Activated naive CD8-positive, alpha-beta T cell treated with anti-CD3 and anti-CD28 coated beads, Interleukin-2, amount 10 ng/mL, durations not matched to agents 7 days and 5 days (primary cell): Measurements from ENCODE around the gene EXT2. TPM values are rescaled to one million over a fixed set of nuclear protein-coding genes. Genes with fewer than 3 reads are reported as not detected.
A peak's percentile ranks its signal among the peaks of the same experiment; 100 is the strongest.

Experiments used
- ATAC-seq: fragments of 150-1000 bp; cut with Tn5 transposase; one replicate; pipeline ENCODE4 v1.10.0; 2021; ENCODE audit warnings: low read depth, moderate library complexity
- POLR2A ChIA-PET: fragments of 350-600 bp; sonication (Branson Sonifier 250); formaldehyde crosslinking; loops from one replicate; lab custom pipeline; 2021; ENCODE audit warnings: antibody characterized with exemption; lab: Charles Lee
- DNase-seq: peaks from one replicate; pipeline ENCODE4 v3.0.0; 2021
- H3K27ac Mint-ChIP-seq: one replicate; pipeline ENCODE4 v1.8.0; 2022; ENCODE audit warnings: mild to moderate bottlenecking, mixed read lengths
- H3K27me3 Mint-ChIP-seq: one replicate; pipeline ENCODE4 v1.8.0; 2022; ENCODE audit warnings: mild to moderate bottlenecking, moderate library complexity, mixed read lengths
- H3K36me3 Mint-ChIP-seq: one replicate; pipeline ENCODE4 v1.8.0; 2021; ENCODE audit warnings: mild to moderate bottlenecking, mixed read lengths
- H3K4me1 Mint-ChIP-seq: one replicate; pipeline ENCODE4 v1.8.0; 2021; ENCODE audit warnings: mixed read lengths
- H3K4me3 Mint-ChIP-seq: one replicate; pipeline ENCODE4 v1.8.0; 2022; ENCODE audit warnings: mild to moderate bottlenecking, moderate library complexity, mixed read lengths
- H3K9me3 Mint-ChIP-seq: one replicate; pipeline ENCODE4 v1.8.0; 2021; ENCODE audit warnings: mixed read lengths
- total RNA-seq, 2 experiments: library from RNA; stranded (reverse); gene quantifications; one replicate each; pipeline ENCODE4 v1.2.3, GENCODE V29; 2021

The EXT2 gene
- total RNA-seq, 2 experiments from 2014 or later = 26.3 to 28.8 TPM

GRCh38 chr11:44068180-44068579 lies 27.3 kb upstream of the EXT2 start:
- no peak overlapping the region for H3K27ac Mint-ChIP-seq
- H3K27me3 Mint-ChIP-seq = peaks cover 2% of the 10 kb centered on the region
- DNase-seq = no peak
- no peak overlapping the region for H3K4me3 Mint-ChIP-seq
- POLR2A ChIA-PET = interaction anchor here (1.1 kb wide), 1 partner anchor 27 kb away, joined by 3 read pairs; the partner anchor contains the start of gene EXT2
- no peak for ATAC-seq
- H3K9me3 Mint-ChIP-seq = no peaks in the 10 kb centered on the region
- peaks cover 17% of the 10 kb centered on the region for H3K4me1 Mint-ChIP-seq
- H3K36me3 Mint-ChIP-seq = peaks cover 9% of the 10 kb centered on the region

GRCh38 chr11:44071157-44071556 lies 24.3 kb upstream of the EXT2 start:
- no peak overlapping the region for H3K4me3 Mint-ChIP-seq
- no peaks in the 10 kb centered on the region for H3K27me3 Mint-ChIP-seq
- peaks cover 9% of the 10 kb centered on the region for H3K36me3 Mint-ChIP-seq
- ATAC-seq (no peak), DNase-seq (no peak)
- no peaks in the 10 kb centered on the region for H3K9me3 Mint-ChIP-seq
- H3K27ac Mint-ChIP-seq = no peak overlapping the region
- POLR2A ChIA-PET = no interaction called here
- H3K4me1 Mint-ChIP-seq = peaks cover 11% of the 10 kb centered on the region

GRCh38 chr11:44072757-44073658 lies 22.5 kb upstream of the EXT2 start:
- DNase-seq = no peak
- Mint-ChIP-seq H3K4me1 (peaks cover 4% of the 10 kb centered on the region), H3K9me3 (no peaks in the 10 kb centered on the region), H3K36me3 (peaks cover 5% of the 10 kb centered on the region), H3K4me3 (no peak overlapping the region), H3K27me3 (no peaks in the 10 kb centered on the region), H3K27ac (no peak overlapping the region)
- POLR2A ChIA-PET = no interaction called here
- no peak for ATAC-seq

GRCh38 chr11:44078794-44079193 lies 16.7 kb upstream of the EXT2 start:
- DNase-seq (no peak), ATAC-seq (no peak)
- no peak overlapping the region for H3K27ac Mint-ChIP-seq
- H3K9me3 Mint-ChIP-seq = no peaks in the 10 kb centered on the region
- POLR2A ChIA-PET = no interaction called here
- H3K27me3 Mint-ChIP-seq = no peaks in the 10 kb centered on the region
- no peak overlapping the region for H3K4me3 Mint-ChIP-seq
- H3K4me1 Mint-ChIP-seq = peaks cover 4% of the 10 kb centered on the region
- peaks cover 4% of the 10 kb centered on the region for H3K36me3 Mint-ChIP-seq

GRCh38 chr11:44079376-44079775 lies 16.1 kb upstream of the EXT2 start:
- H3K4me3 Mint-ChIP-seq = no peak overlapping the region
- POLR2A ChIA-PET = no interaction called here
- no peaks in the 10 kb centered on the region for H3K9me3 Mint-ChIP-seq
- no peak for DNase-seq
- ATAC-seq = no peak
- H3K27me3 Mint-ChIP-seq = no peaks in the 10 kb centered on the region
- H3K36me3 Mint-ChIP-seq = peaks cover 4% of the 10 kb centered on the region
- peaks cover 2% of the 10 kb centered on the region for H3K4me1 Mint-ChIP-seq
- H3K27ac Mint-ChIP-seq = no peak overlapping the region

- H3K9me3 Mint-ChIP-seq = peaks cover 5% of the 10 kb centered on the region
- POLR2A ChIA-PET = no interaction called here
- H3K4me1 Mint-ChIP-seq = no peaks in the 10 kb centered on the region
- H3K27me3 Mint-ChIP-seq = no peaks in the 10 kb centered on the region
- H3K4me3 Mint-ChIP-seq = no peak overlapping the region
- peaks cover 6% of the 10 kb centered on the region for H3K36me3 Mint-ChIP-seq
- no peak overlapping the region for H3K27ac Mint-ChIP-seq
- ATAC-seq (no peak), DNase-seq (no peak)
Observed at GRCh38 chr11:44080951-44081350, 14.5 kb upstream of the EXT2 start.

- H3K27ac Mint-ChIP-seq = no peak overlapping the region
- no peak overlapping the region for H3K4me3 Mint-ChIP-seq
- POLR2A ChIA-PET = no interaction called here
- no peaks in the 10 kb centered on the region for H3K27me3 Mint-ChIP-seq
- ATAC-seq (no peak), DNase-seq (no peak)
- H3K36me3 Mint-ChIP-seq = peaks cover 11% of the 10 kb centered on the region
- peaks cover 7% of the 10 kb centered on the region for H3K9me3 Mint-ChIP-seq
- H3K4me1 Mint-ChIP-seq = no peaks in the 10 kb centered on the region
Observed at GRCh38 chr11:44082645-44083044, 12.8 kb upstream of the EXT2 start.

GRCh38 chr11:44083433-44083832 lies 12.0 kb upstream of the EXT2 start:
- POLR2A ChIA-PET = no interaction called here
- no peak overlapping the region for H3K4me3 Mint-ChIP-seq

GRCh38 chr11:44083906-44084305 lies 11.6 kb upstream of the EXT2 start:
- Mint-ChIP-seq H3K9me3 (peaks cover 7% of the 10 kb centered on the region), H3K36me3 (peaks cover 11% of the 10 kb centered on the region), H3K27me3 (no peaks in the 10 kb centered on the region), H3K4me3 (no peak overlapping the region), H3K27ac (no peak overlapping the region), H3K4me1 (peaks cover 8% of the 10 kb centered on the region)
- ATAC-seq = no peak
- DNase-seq = no peak
- POLR2A ChIA-PET = no interaction called here

More at GRCh38 chr11:44083433-44083832, 12.0 kb upstream of the EXT2 start:
- Mint-ChIP-seq H3K27me3 (no peaks in the 10 kb centered on the region), H3K27ac (no peak overlapping the region), H3K36me3 (peaks cover 12% of the 10 kb centered on the region), H3K4me1 (peaks cover 3% of the 10 kb centered on the region), H3K9me3 (peaks cover 7% of the 10 kb centered on the region)
- DNase-seq (no peak), ATAC-seq (no peak)

- ATAC-seq = no peak
- no peak overlapping the region for H3K27ac Mint-ChIP-seq
- DNase-seq = no peak
- peaks cover 9% of the 10 kb centered on the region for H3K36me3 Mint-ChIP-seq
- H3K4me1 Mint-ChIP-seq = peaks cover 10% of the 10 kb centered on the region
- H3K4me3 Mint-ChIP-seq = no peak overlapping the region
- peaks cover 7% of the 10 kb centered on the region for H3K9me3 Mint-ChIP-seq
- POLR2A ChIA-PET = no interaction called here
- H3K27me3 Mint-ChIP-seq = no peaks in the 10 kb centered on the region
Observed at GRCh38 chr11:44085330-44085729, 10.1 kb upstream of the EXT2 start.

- peaks cover 11% of the 10 kb centered on the region for H3K36me3 Mint-ChIP-seq
- POLR2A ChIA-PET = no interaction called here
- H3K4me3 Mint-ChIP-seq = no peak overlapping the region
- ATAC-seq (no peak), DNase-seq (no peak)
- peaks cover 7% of the 10 kb centered on the region for H3K9me3 Mint-ChIP-seq
- H3K4me1 Mint-ChIP-seq = peaks cover 10% of the 10 kb centered on the region
- no peaks in the 10 kb centered on the region for H3K27me3 Mint-ChIP-seq
- no peak overlapping the region for H3K27ac Mint-ChIP-seq
Observed at GRCh38 chr11:44088377-44088776, 7.1 kb upstream of the EXT2 start.

- no peak for DNase-seq
- Mint-ChIP-seq H3K4me1 (peaks cover 10% of the 10 kb centered on the region), H3K9me3 (peaks cover 7% of the 10 kb centered on the region), H3K36me3 (peaks cover 11% of the 10 kb centered on the region), H3K27ac (no peak overlapping the region), H3K27me3 (no peaks in the 10 kb centered on the region), H3K4me3 (no peak overlapping the region)
- POLR2A ChIA-PET = no interaction called here
- no peak for ATAC-seq
Observed at GRCh38 chr11:44088871-44089270, 6.6 kb upstream of the EXT2 start.

GRCh38 chr11:44090539-44090938 lies 4.9 kb upstream of the EXT2 start:
- Mint-ChIP-seq H3K4me3 (no peak overlapping the region), H3K27me3 (no peaks in the 10 kb centered on the region), H3K27ac (no peak overlapping the region), H3K4me1 (peaks cover 19% of the 10 kb centered on the region), H3K36me3 (peaks cover 9% of the 10 kb centered on the region), H3K9me3 (peaks cover 4% of the 10 kb centered on the region)
- DNase-seq (no peak), ATAC-seq (no peak)
- POLR2A ChIA-PET = no interaction called here

- peaks cover 16% of the 10 kb centered on the region for H3K4me1 Mint-ChIP-seq
- peak; percentile 51 for DNase-seq
- peaks cover 2% of the 10 kb centered on the region for H3K36me3 Mint-ChIP-seq
- no peaks in the 10 kb centered on the region for H3K27me3 Mint-ChIP-seq
- H3K4me3 Mint-ChIP-seq = peak overlapping the region; percentile 37
- ATAC-seq = no peak
- no peaks in the 10 kb centered on the region for H3K9me3 Mint-ChIP-seq
- POLR2A ChIA-PET = interaction anchor here (1.8 kb wide), 1 partner anchor 10 kb away, joined by 6 read pairs; no protein-coding TSS in a partner anchor
- no peak overlapping the region for H3K27ac Mint-ChIP-seq
Observed at GRCh38 chr11:44094260-44094868, 1.1 kb upstream of the EXT2 start.
